ENCODE results near the gene SORCS2.
"Not testable (repeated sequence)": the region's sequence is repeated elsewhere in the genome, so short reads cannot be mapped to it uniquely, and the experiment has no call there.

SORCS2 gene

GRCh38 chr4:7156761-7157488 lies 35.4 kb upstream of the SORCS2 start:
- H3K4me1 Mint-ChIP-seq: no peaks in the 10 kb centered on the region
- H3K27me3 Mint-ChIP-seq: peaks cover 47% of the 10 kb centered on the region
- no peak overlapping the region for H3K4me3 Mint-ChIP-seq
- no peaks in the 10 kb centered on the region for H3K9me3 Mint-ChIP-seq
- ATAC-seq (no peak), DNase-seq (no peak)
- H3K27ac Mint-ChIP-seq: no peak overlapping the region

GRCh38 chr4:7157666-7158065 lies 34.7 kb upstream of the SORCS2 start:
- no peak overlapping the region for H3K27ac Mint-ChIP-seq
- ATAC-seq: no peak
- no peaks in the 10 kb centered on the region for H3K9me3 Mint-ChIP-seq
- H3K4me1 Mint-ChIP-seq: no peaks in the 10 kb centered on the region
- DNase-seq: no peak
- peaks cover 47% of the 10 kb centered on the region for H3K27me3 Mint-ChIP-seq
- H3K4me3 Mint-ChIP-seq: no peak overlapping the region

- ATAC-seq: no peak
- DNase-seq: no peak
- H3K27ac Mint-ChIP-seq: peak overlapping the region in 1 of 2 donors; percentile 30
- H3K4me1 Mint-ChIP-seq: no peaks in the 10 kb centered on the region
- peaks cover 47% of the 10 kb centered on the region for H3K27me3 Mint-ChIP-seq
- no peaks in the 10 kb centered on the region for H3K9me3 Mint-ChIP-seq
- H3K4me3 Mint-ChIP-seq: no peak overlapping the region
Observed at GRCh38 chr4:7158081-7158750, 34.1 kb upstream of the SORCS2 start.

GRCh38 chr4:7158991-7159390 lies 33.3 kb upstream of the SORCS2 start:
- H3K27ac Mint-ChIP-seq: no peak overlapping the region
- H3K4me3 Mint-ChIP-seq: no peak overlapping the region
- no peaks in the 10 kb centered on the region for H3K9me3 Mint-ChIP-seq
- ATAC-seq: no peak
- DNase-seq: no peak
- H3K27me3 Mint-ChIP-seq: peaks cover 43% of the 10 kb centered on the region
- no peaks in the 10 kb centered on the region for H3K4me1 Mint-ChIP-seq

GRCh38 chr4:7159923-7160322 lies 32.4 kb upstream of the SORCS2 start:
- no peak for DNase-seq
- H3K4me1 Mint-ChIP-seq: no peaks in the 10 kb centered on the region
- H3K9me3 Mint-ChIP-seq: no peaks in the 10 kb centered on the region
- ATAC-seq: no peak
- H3K27ac Mint-ChIP-seq: no peak overlapping the region
- H3K27me3 Mint-ChIP-seq: peaks cover 33% of the 10 kb centered on the region
- no peak overlapping the region for H3K4me3 Mint-ChIP-seq

- no peak for DNase-seq
- Mint-ChIP-seq H3K27me3 (peaks cover 28% of the 10 kb centered on the region), H3K4me3 (no peak overlapping the region), H3K9me3 (no peaks in the 10 kb centered on the region), H3K4me1 (no peaks in the 10 kb centered on the region), H3K27ac (no peak overlapping the region)
- no peak for ATAC-seq
Observed at GRCh38 chr4:7160439-7160838, 31.9 kb upstream of the SORCS2 start.

- ATAC-seq: no peak
- Mint-ChIP-seq H3K27ac (peak overlapping the region in 1 of 2 donors; percentile 91), H3K4me1 (no peaks in the 10 kb centered on the region), H3K27me3 (peaks cover 23% of the 10 kb centered on the region), H3K9me3 (no peaks in the 10 kb centered on the region), H3K4me3 (no peak overlapping the region)
- DNase-seq: no peak
Observed at GRCh38 chr4:7160951-7161440, 31.3 kb upstream of the SORCS2 start.

GRCh38 chr4:7161721-7162214 lies 30.6 kb upstream of the SORCS2 start:
- H3K4me1 Mint-ChIP-seq: no peaks in the 10 kb centered on the region
- peaks cover 15% of the 10 kb centered on the region for H3K27me3 Mint-ChIP-seq
- no peak overlapping the region for H3K4me3 Mint-ChIP-seq
- H3K9me3 Mint-ChIP-seq: no peaks in the 10 kb centered on the region
- H3K27ac Mint-ChIP-seq: no peak overlapping the region
- DNase-seq (no peak), ATAC-seq (no peak)

GRCh38 chr4:7165056-7165873 lies 27.1 kb upstream of the SORCS2 start:
- H3K4me1 Mint-ChIP-seq, H3K4me3 Mint-ChIP-seq, H3K9me3 Mint-ChIP-seq, DNase-seq, ATAC-seq, H3K27ac Mint-ChIP-seq: not testable (repeated sequence)
- H3K27me3 Mint-ChIP-seq: peaks cover 21% of the 10 kb centered on the region

- ATAC-seq: no peak
- H3K4me3 Mint-ChIP-seq: no peak overlapping the region
- no peak for DNase-seq
- peaks cover 18% of the 10 kb centered on the region for H3K27me3 Mint-ChIP-seq
- H3K27ac Mint-ChIP-seq: no peak overlapping the region
- no peaks in the 10 kb centered on the region for H3K9me3 Mint-ChIP-seq
- H3K4me1 Mint-ChIP-seq: peaks cover 8% of the 10 kb centered on the region
Observed at GRCh38 chr4:7165874-7166201, 26.5 kb upstream of the SORCS2 start.

GRCh38 chr4:7166237-7166636 lies 26.1 kb upstream of the SORCS2 start:
- peaks cover 14% of the 10 kb centered on the region for H3K27me3 Mint-ChIP-seq
- DNase-seq (no peak), ATAC-seq (no peak)
- H3K27ac Mint-ChIP-seq: no peak overlapping the region
- H3K4me3 Mint-ChIP-seq: no peak overlapping the region
- H3K9me3 Mint-ChIP-seq: no peaks in the 10 kb centered on the region
- H3K4me1 Mint-ChIP-seq: peaks cover 8% of the 10 kb centered on the region

GRCh38 chr4:7166981-7167700 lies 25.2 kb upstream of the SORCS2 start:
- Mint-ChIP-seq H3K27ac (no peak overlapping the region), H3K4me3 (no peak overlapping the region), H3K9me3 (no peaks in the 10 kb centered on the region), H3K4me1 (peaks cover 8% of the 10 kb centered on the region), H3K27me3 (peaks cover 9% of the 10 kb centered on the region)
- DNase-seq: no peak
- ATAC-seq: no peak

GRCh38 chr4:7167706-7168105 lies 24.6 kb upstream of the SORCS2 start:
- H3K4me3 Mint-ChIP-seq: no peak overlapping the region
- no peaks in the 10 kb centered on the region for H3K9me3 Mint-ChIP-seq
- ATAC-seq (no peak), DNase-seq (no peak)
- peaks cover 8% of the 10 kb centered on the region for H3K4me1 Mint-ChIP-seq
- peaks cover 9% of the 10 kb centered on the region for H3K27me3 Mint-ChIP-seq
- no peak overlapping the region for H3K27ac Mint-ChIP-seq

GRCh38 chr4:7168106-7168505 lies 24.2 kb upstream of the SORCS2 start:
- Mint-ChIP-seq H3K27ac (no peak overlapping the region), H3K4me1 (peaks cover 8% of the 10 kb centered on the region), H3K27me3 (peaks cover 9% of the 10 kb centered on the region), H3K4me3 (no peak overlapping the region), H3K9me3 (no peaks in the 10 kb centered on the region)
- ATAC-seq: no peak
- no peak for DNase-seq

GRCh38 chr4:7169134-7169533 lies 23.2 kb upstream of the SORCS2 start:
- ATAC-seq: no peak
- Mint-ChIP-seq H3K27me3 (peaks cover 9% of the 10 kb centered on the region), H3K9me3 (no peaks in the 10 kb centered on the region), H3K4me3 (no peak overlapping the region), H3K4me1 (peaks cover 8% of the 10 kb centered on the region), H3K27ac (peak overlapping the region in 1 of 2 donors; percentile 7)
- no peak for DNase-seq

All from stimulated activated naive CD8-positive, alpha-beta T cell treated with anti-CD3 and anti-CD28 coated beads, Interleukin-15, amount 100 ng/mL, for 72 hours (primary cell).